HepG2 (cell line): ENCODE data around the gene EIF3A. TPM values are rescaled to one million over a fixed set of nuclear protein-coding genes. Genes with fewer than 3 reads are reported as not detected.

Source experiments
- ATF7 ChIP-seq, 2 experiments: fragments of 450-650 bp in 1 of 2; sonication (generic) in 1 of 2; formaldehyde crosslinking in 1 of 2; IDR thresholded peaks; 2 replicates each; pipeline versions ENCODE4 v1.4.0 to v1.6.1; 2016 to 2020; ENCODE audit warnings: antibody characterized with exemption in 1 of 2, mild to moderate bottlenecking in 1 of 2, missing genetic modification reagents in 1 of 2
- BATF2 ChIP-seq: sonication (generic); formaldehyde crosslinking; IDR thresholded peaks from 2 replicates; pipeline ENCODE4 v1.8.0; 2022; ENCODE audit warnings: mild to moderate bottlenecking, missing genetic modification reagents, moderate library complexity
- ELF3 ChIP-seq: IDR thresholded peaks from 2 replicates; pipeline ENCODE4 v1.6.1; 2016; ENCODE audit warnings: missing genetic modification reagents, missing compliant biosample characterization
- FOXP4 ChIP-seq: sonication (generic); formaldehyde crosslinking; IDR thresholded peaks from 2 replicates; pipeline ENCODE4 v1.4.0; 2020; ENCODE audit warnings: missing genetic modification reagents
- GLI4 ChIP-seq: sonication (generic); formaldehyde crosslinking; IDR thresholded peaks from 2 replicates; pipeline ENCODE4 v1.5.1; 2020; ENCODE audit warnings: missing genetic modification reagents, mild to moderate bottlenecking, moderate library complexity, borderline replicate concordance
- USF2 ChIP-seq, 2 experiments: sonication (generic) in 1 of 2; formaldehyde crosslinking in 1 of 2; IDR thresholded peaks; 2 replicates each; pipeline versions ENCODE4 v1.5.1 to v1.6.1; 2011 to 2020; ENCODE audit warnings: borderline replicate concordance in 1 of 2, low read depth in 1 of 2, low read length in 1 of 2, mild to moderate bottlenecking in 1 of 2, missing genetic modification reagents in 1 of 2, moderate library complexity in 1 of 2
- ZMYM3 ChIP-seq: sonication (generic); formaldehyde crosslinking; IDR thresholded peaks from 2 replicates; pipeline ENCODE4 v1.5.1; 2020; ENCODE audit warnings: mild to moderate bottlenecking, missing genetic modification reagents
- ZNF142 ChIP-seq: sonication (generic); formaldehyde crosslinking; IDR thresholded peaks from 2 replicates; pipeline ENCODE4 v1.4.0; 2020; ENCODE audit warnings: missing genetic modification reagents
- ZNF232 ChIP-seq: sonication (generic); formaldehyde crosslinking; IDR thresholded peaks from 2 replicates; pipeline ENCODE4 v1.4.0; 2020; ENCODE audit warnings: missing genetic modification reagents, borderline replicate concordance
- ZNF3 ChIP-seq: IDR thresholded peaks from 2 replicates; pipeline ENCODE4 v1.7.0; 2017; ENCODE audit warnings: inconsistent platforms
- ZNF691 ChIP-seq: sonication (generic); formaldehyde crosslinking; IDR thresholded peaks from 2 replicates; pipeline ENCODE4 v1.4.0; 2020; ENCODE audit warnings: missing genetic modification reagents, low read depth, mild to moderate bottlenecking, borderline replicate concordance
- ZNF776 ChIP-seq: sonication (generic); formaldehyde crosslinking; IDR thresholded peaks from 2 replicates; pipeline ENCODE4 v1.4.0; 2020; ENCODE audit warnings: mild to moderate bottlenecking, missing genetic modification reagents
- polyA plus RNA-seq, 8 experiments: library from polyadenylated mRNA; depleted of rRNA in 3 of 8; stranded (reverse) in 7 of 8; unstranded in 1 of 8; fragments of >200 nt; fragmentation: Illumina TruSeq in 4 of 8; extraction: Trizol in 4 of 8; gene quantifications; 2 replicates each; pipeline versions ENCODE4 v1.2.1 to v1.2.3, GENCODE V29; 2011 to 2016; ENCODE audit warnings: low read depth in 4 of 8, missing spikeins in 1 of 8, mixed read lengths in 1 of 8; ENCODE audit not compliant: insufficient read depth in 1 of 8
- total RNA-seq, 5 experiments: library from RNA; depleted of rRNA; stranded (reverse); fragments of >200 nt; fragmentation: Illumina TruSeq; extraction: Trizol; gene quantifications; 2 replicates each; pipeline ENCODE4 v1.2.3, GENCODE V29; 2016; ENCODE audit warnings: low read depth in 1 of 5
- TF ChIP-seq, protein P1 (sequence below): sonication (generic); formaldehyde crosslinking; IDR thresholded peaks from 2 replicates; pipeline ENCODE4 v1.8.0; 2022; ENCODE audit warnings: mild to moderate bottlenecking, missing genetic modification reagents, borderline replicate concordance

EIF3A gene
- total and polyA plus RNA-seq, 2 of the 13 experiments (the other 11 are each of a cell fraction or from before 2014, with no cell fraction given), result 25.6 to 117 TPM

DNA sequence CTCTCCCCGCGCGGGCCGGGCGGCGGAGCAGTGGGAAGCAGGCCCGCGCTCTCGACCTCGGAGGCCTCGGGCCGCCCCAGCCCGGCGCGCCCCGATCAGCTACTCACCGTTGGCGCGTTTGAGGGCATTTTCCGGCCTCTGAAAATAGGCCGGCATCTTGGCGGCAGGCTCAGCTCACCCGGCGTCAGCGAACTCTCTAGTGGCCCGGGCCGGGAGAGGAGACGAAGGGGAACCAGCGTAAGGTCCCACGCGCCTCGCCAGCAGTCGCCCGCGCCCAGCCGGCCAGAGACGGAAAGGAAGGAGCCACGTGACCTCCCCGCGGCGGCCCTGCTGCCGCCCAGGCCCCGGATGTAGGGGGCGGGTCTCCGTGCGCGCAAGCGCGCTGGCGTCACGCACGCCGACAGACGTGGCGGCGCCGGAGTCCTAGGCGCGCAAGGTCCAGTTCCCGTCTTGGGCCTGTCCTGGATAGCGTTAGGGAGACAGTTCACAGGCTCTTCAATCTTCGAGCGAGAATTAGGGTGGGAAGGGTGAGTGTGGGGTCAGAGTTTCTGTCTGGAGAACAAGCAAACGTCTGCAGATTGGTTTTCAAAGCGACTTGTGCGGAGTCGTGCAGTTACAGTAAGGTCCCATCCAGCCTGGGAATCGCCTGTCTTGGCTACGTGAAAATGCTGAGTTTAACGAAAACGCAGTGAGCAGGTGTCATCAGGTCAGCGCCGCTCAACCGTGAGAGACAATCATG is at the start of gene EIF3A (continued):
- TF ChIP-seq ZNF776 (CRISPR knock-in tag), result peak; percentile 63; the same call in 1 of the 2 replicates
- no peak for TF ChIP-seq ZNF3
- TF ChIP-seq ELF3, result peak; percentile 46; the same call in 1 of the 2 replicates
- peak; percentile 90 for TF ChIP-seq USF2 (IDR thresholded peaks at IDR 0.05; ENCODE audit: low read depth, low read length)
- TF ChIP-seq USF2 (CRISPR knock-in tag; IDR thresholded peaks at IDR 0.05; ENCODE audit: borderline replicate concordance), result peak; percentile 89; the same call in 1 of the 2 replicates
- no peak for TF ChIP-seq FOXP4 (CRISPR knock-in tag)
- peak; percentile 86; the same call in 1 of the 2 replicates for TF ChIP-seq ZNF232 (CRISPR knock-in tag)
- TF ChIP-seq, protein P1, sequence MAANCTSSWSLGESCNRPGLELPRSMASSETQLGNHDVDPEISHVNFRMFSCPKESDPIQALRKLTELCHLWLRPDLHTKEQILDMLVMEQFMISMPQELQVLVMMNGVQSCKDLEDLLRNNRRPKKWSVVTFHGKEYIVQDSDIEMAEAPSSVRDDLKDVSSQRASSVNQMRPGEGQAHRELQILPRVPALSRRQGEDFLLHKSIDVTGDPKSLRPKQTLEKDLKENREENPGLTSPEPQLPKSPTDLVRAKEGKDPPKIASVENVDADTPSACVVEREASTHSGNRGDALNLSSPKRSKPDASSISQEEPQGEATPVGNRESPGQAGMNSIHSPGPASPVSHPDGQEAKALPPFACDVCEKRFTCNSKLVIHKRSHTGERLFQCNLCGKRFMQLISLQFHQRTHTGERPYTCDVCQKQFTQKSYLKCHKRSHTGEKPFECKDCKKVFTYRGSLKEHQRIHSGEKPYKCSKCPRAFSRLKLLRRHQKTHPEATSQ (CRISPR knock-in tag), result no peak
- TF ChIP-seq BATF2 (CRISPR knock-in tag), result peak; percentile 61; the same call in 1 of the 2 replicates
- TF ChIP-seq ZNF691 (CRISPR knock-in tag), result no peak
- 0 out of 2 replicates have a peak, but pooled peaks have one; percentile 30 for TF ChIP-seq ZNF142 (CRISPR knock-in tag)
- TF ChIP-seq ZMYM3 (CRISPR knock-in tag), result no peak
- peak; percentile 67; the same call in 1 of the 2 replicates for TF ChIP-seq GLI4 (CRISPR knock-in tag)
- no peak for TF ChIP-seq ATF7 (IDR thresholded peaks at IDR 0.05)
- TF ChIP-seq ATF7 (CRISPR knock-in tag; IDR thresholded peaks at IDR 0.05), result no peak
